ENCODE measurements around the gene MCRIP2. TPM values are rescaled to one million over a fixed set of nuclear protein-coding genes. Genes with fewer than 3 reads are reported as not detected.

MCRIP2 gene
- total RNA-seq, 1 experiment from 2014 or later: 36.1 TPM

- no peak for DNase-seq (ENCODE audit: low spot score)
Measured at GRCh38 chr16:695355-696089, 53.9 kb downstream of the MCRIP2 start.

Other genes with a start within 250 kb of the MCRIP2 start
- gene NME4, start 244.6 kb upstream of the MCRIP2 start, total RNA-seq (2014; rRNA removed; shearing (Covaris generic)): 161 and 179 TPM in 2 replicates
- gene DECR2, start 239.9 kb upstream of the MCRIP2 start, total RNA-seq (2014; rRNA removed; shearing (Covaris generic)): 8.1 and 12.5 TPM in 2 replicates
- gene RAB11FIP3, start 216.2 kb upstream of the MCRIP2 start, total RNA-seq (2014; rRNA removed; shearing (Covaris generic)): 22.0 and 27.4 TPM in 2 replicates
- gene CAPN15, start 114.1 kb upstream of the MCRIP2 start, total RNA-seq (2014; rRNA removed; shearing (Covaris generic)): 53.5 and 60.0 TPM in 2 replicates
- not detected in 2 replicates for gene PRR35, start 81.4 kb upstream of the MCRIP2 start, total RNA-seq (2014; rRNA removed; shearing (Covaris generic))
- gene NHLRC4, start 74.8 kb upstream of the MCRIP2 start, total RNA-seq (2014; rRNA removed; shearing (Covaris generic)): 0.34 TPM in 1 of 2 replicates, not detected in the other
- gene PIGQ, start 71.9 kb upstream of the MCRIP2 start, total RNA-seq (2014; rRNA removed; shearing (Covaris generic)): 76.5 and 77.1 TPM in 2 replicates
- gene RAB40C, start 51.8 kb upstream of the MCRIP2 start, total RNA-seq (2014; rRNA removed; shearing (Covaris generic)): 16.8 and 20.2 TPM in 2 replicates
- gene WFIKKN1, start 10.8 kb upstream of the MCRIP2 start, total RNA-seq (2014; rRNA removed; shearing (Covaris generic)): 0.24 TPM in 1 of 2 replicates, not detected in the other
- gene METTL26, start 5.5 kb upstream of the MCRIP2 start, total RNA-seq (2014; rRNA removed; shearing (Covaris generic)): 126 and 150 TPM in 2 replicates
- gene WDR90, start 7.5 kb downstream of the MCRIP2 start, total RNA-seq (2014; rRNA removed; shearing (Covaris generic)): 17.1 and 28.7 TPM in 2 replicates
- 38.5 and 41.2 TPM in 2 replicates for gene RHOT2, start 26.3 kb downstream of the MCRIP2 start, total RNA-seq (2014; rRNA removed; shearing (Covaris generic))
- gene RHBDL1, start 33.8 kb downstream of the MCRIP2 start, total RNA-seq (2014; rRNA removed; shearing (Covaris generic)): 2.2 and 2.8 TPM in 2 replicates
- gene STUB1, start 38.6 kb downstream of the MCRIP2 start, total RNA-seq (2014; rRNA removed; shearing (Covaris generic)): 227 and 249 TPM in 2 replicates
- 1.6 and 3.4 TPM in 2 replicates for gene JMJD8, start 42.5 kb downstream of the MCRIP2 start, total RNA-seq (2014; rRNA removed; shearing (Covaris generic))
- gene WDR24, start 48.6 kb downstream of the MCRIP2 start, total RNA-seq (2014; rRNA removed; shearing (Covaris generic)): 2.9 and 3.1 TPM in 2 replicates
- gene FBXL16, start 64.0 kb downstream of the MCRIP2 start, total RNA-seq (2014; rRNA removed; shearing (Covaris generic)): 9.9 and 10.0 TPM in 2 replicates
- gene METRN, start 73.3 kb downstream of the MCRIP2 start, total RNA-seq (2014; rRNA removed; shearing (Covaris generic)): 71.9 and 87.2 TPM in 2 replicates
- 83.8 and 94.2 TPM in 2 replicates for gene ANTKMT, start 79.3 kb downstream of the MCRIP2 start, total RNA-seq (2014; rRNA removed; shearing (Covaris generic))
- gene CCDC78, start 84.6 kb downstream of the MCRIP2 start, total RNA-seq (2014; rRNA removed; shearing (Covaris generic)): 2.1 and 4.0 TPM in 2 replicates
- 15.0 and 25.3 TPM in 2 replicates for gene HAGHL, start 85.3 kb downstream of the MCRIP2 start, total RNA-seq (2014; rRNA removed; shearing (Covaris generic))
- 45.1 and 47.5 TPM in 2 replicates for gene CIAO3, start 99.2 kb downstream of the MCRIP2 start, total RNA-seq (2014; rRNA removed; shearing (Covaris generic))
- gene MSLN, start 118.9 kb downstream of the MCRIP2 start, total RNA-seq (2014; rRNA removed; shearing (Covaris generic)): 6.5 and 7.6 TPM in 2 replicates
- 58.3 and 70.0 TPM in 2 replicates for gene RPUSD1, start 146.6 kb downstream of the MCRIP2 start, total RNA-seq (2014; rRNA removed; shearing (Covaris generic))
- 36.9 and 44.2 TPM in 2 replicates for gene CHTF18, start 146.8 kb downstream of the MCRIP2 start, total RNA-seq (2014; rRNA removed; shearing (Covaris generic))
- gene GNG13, start 158.9 kb downstream of the MCRIP2 start, total RNA-seq (2014; rRNA removed; shearing (Covaris generic)): not detected in 2 replicates

Data from A172 (cell line).